Stimulated activated CD4-positive, alpha-beta T cell treated with anti-CD3 and anti-CD28 coated beads, TNF-alpha, amount 100 ng/mL, for 48 hours (primary cell): ENCODE data around the gene LRFN5.
"Not testable (repeated sequence)": the region's sequence is repeated elsewhere in the genome, so short reads cannot be mapped to it uniquely, and the experiment has no call there.

Experiments used
- DNase-seq, 3 donors: peaks; one replicate each; pipeline ENCODE4 v3.0.0-alpha.2; 2020; ENCODE audit warnings: low read depth in 3 of 3

LRFN5 gene

GRCh38 chr14:41636492-41637392, 30.1 kb downstream of the LRFN5 start:
- no peak for DNase-seq

GRCh38 chr14:41641690-41642089, 35.0 kb downstream of the LRFN5 start:
- DNase-seq: no peak

GRCh38 chr14:41642367-41642766, 35.7 kb downstream of the LRFN5 start:
- no peak for DNase-seq

GRCh38 chr14:41642789-41643188, 36.1 kb downstream of the LRFN5 start:
- no peak for DNase-seq

GRCh38 chr14:41644606-41645005, 37.9 kb downstream of the LRFN5 start:
- no peak for DNase-seq

- no peak for DNase-seq
These were observed 44.1 kb downstream of the LRFN5 start for GRCh38 chr14:41650802-41651201.

- DNase-seq: no peak
These were observed 47.5 kb downstream of the LRFN5 start for GRCh38 chr14:41654196-41654595.

GRCh38 chr14:41662780-41663472, 56.2 kb downstream of the LRFN5 start:
- DNase-seq: no peak

GRCh38 chr14:41663473-41663850, 56.8 kb downstream of the LRFN5 start:
- no peak for DNase-seq

- no peak for DNase-seq
These were observed 59.6 kb downstream of the LRFN5 start for GRCh38 chr14:41666301-41666700.

- DNase-seq: no peak
These were observed 61.7 kb downstream of the LRFN5 start for GRCh38 chr14:41668356-41668755.

GRCh38 chr14:41673601-41674000, 66.9 kb downstream of the LRFN5 start:
- DNase-seq: not testable (repeated sequence)

- DNase-seq: not testable (repeated sequence)
These were observed 67.9 kb downstream of the LRFN5 start for GRCh38 chr14:41674511-41674971.

GRCh38 chr14:41699486-41699885, 92.8 kb downstream of the LRFN5 start:
- DNase-seq: no peak

GRCh38 chr14:41718477-41719166, 111.9 kb downstream of the LRFN5 start:
- no peak for DNase-seq

- no peak for DNase-seq
These were observed 132.5 kb downstream of the LRFN5 start for GRCh38 chr14:41739203-41739602.

GRCh38 chr14:41743140-41743539, 136.5 kb downstream of the LRFN5 start:
- DNase-seq: no peak

GRCh38 chr14:41749429-41749828, 142.8 kb downstream of the LRFN5 start:
- DNase-seq: no peak

GRCh38 chr14:41750575-41750974, 143.9 kb downstream of the LRFN5 start:
- DNase-seq: not testable (repeated sequence)

GRCh38 chr14:41758011-41758665, 151.5 kb downstream of the LRFN5 start:
- no peak for DNase-seq

GRCh38 chr14:41761204-41761603, 154.5 kb downstream of the LRFN5 start:
- no peak for DNase-seq

- DNase-seq: no peak
These were observed 160.1 kb downstream of the LRFN5 start for GRCh38 chr14:41766772-41767171.
